Measurements from ENCODE around the gene PYGO2.
A peak's percentile ranks its signal among the peaks of the same experiment; 100 is the strongest.

Gene PYGO2, protein sequence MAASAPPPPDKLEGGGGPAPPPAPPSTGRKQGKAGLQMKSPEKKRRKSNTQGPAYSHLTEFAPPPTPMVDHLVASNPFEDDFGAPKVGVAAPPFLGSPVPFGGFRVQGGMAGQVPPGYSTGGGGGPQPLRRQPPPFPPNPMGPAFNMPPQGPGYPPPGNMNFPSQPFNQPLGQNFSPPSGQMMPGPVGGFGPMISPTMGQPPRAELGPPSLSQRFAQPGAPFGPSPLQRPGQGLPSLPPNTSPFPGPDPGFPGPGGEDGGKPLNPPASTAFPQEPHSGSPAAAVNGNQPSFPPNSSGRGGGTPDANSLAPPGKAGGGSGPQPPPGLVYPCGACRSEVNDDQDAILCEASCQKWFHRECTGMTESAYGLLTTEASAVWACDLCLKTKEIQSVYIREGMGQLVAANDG

GRCh38 chr1:154961207-154962155 lies at the start of gene PYGO2:
TSS of gene PYGO2 (minus strand) at chr1:154961782. CDS start at chr1:154961576, 206 bp downstream.
- peak; percentile 78 for DNase-seq

DNA sequence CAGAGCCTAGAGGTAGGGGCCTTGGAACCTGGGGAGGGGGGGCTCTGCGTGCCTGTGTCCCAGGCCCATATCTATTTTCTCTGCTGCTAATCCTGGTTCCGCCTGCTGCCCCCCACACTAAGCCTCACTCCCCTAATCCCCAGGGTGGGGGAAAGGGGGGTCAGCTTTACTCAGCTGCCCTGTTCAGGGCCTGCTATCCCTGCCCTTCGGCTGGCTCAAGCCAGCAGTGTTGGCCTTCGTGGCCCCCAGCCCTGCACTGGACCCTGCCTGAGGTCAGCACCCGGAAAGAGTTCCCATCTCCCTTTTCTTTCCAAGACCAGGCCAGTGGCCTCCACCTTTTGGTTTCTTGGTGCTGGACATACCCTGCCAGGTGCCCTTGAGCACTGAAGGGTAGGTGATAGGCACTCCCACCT lies 49.4 kb upstream of the PYGO2 start:
- DNase-seq: no peak

DNA sequence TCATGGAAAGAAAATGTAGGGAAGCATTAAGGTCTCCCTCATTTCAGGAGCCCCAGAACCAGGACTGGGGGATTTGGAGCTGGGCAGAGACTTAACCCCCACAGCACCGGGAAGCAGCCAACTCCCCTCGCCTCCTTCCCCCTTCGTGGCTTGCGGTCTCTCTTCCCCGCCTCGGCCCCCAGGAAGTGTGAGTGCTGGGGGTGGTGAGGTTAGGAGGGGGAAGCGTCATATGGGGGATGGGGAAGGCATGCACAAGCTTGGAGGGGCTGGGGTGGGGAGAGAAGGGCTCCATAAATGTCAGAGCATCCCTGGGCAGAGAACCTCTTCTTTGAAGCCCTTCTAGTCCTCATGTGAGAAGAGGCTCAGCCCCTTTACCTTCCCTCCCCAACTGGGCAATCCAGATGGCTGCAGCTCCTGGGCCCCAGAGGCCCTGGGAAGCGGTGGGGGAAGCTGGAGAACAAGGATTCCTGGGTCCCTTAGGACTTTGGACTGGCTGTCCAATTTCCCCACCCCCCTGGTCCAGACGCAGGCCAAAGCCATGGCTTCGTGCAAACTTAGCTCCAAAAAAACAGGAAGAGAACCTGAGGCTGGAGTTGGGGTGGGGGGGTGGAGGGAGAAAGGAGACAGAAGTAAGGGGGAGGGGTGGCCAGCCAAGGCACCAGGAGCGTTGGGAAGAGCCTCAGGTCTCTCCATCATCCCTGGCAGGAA lies 48.8 kb upstream of the PYGO2 start:
- no peak for DNase-seq

DNA sequence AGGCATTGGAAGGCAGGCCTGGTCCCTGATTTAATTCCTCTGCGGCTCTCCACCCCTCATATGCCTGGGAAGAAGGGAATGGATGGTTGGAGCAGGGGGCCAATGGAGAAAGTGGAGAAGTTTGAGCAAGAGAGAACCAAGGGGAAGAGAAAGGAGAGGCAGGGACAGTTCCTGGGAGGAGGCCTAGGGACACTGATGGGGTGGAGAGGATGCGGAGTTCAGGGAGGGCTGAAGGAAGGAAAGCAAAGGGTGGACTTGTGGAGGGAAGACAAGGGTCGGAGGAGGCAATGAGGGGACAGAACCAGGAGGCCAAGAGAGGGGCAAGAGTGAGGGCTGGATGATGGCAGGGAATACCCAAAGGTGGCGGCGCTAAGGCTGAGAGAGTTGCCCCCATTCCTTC lies 48.2 kb upstream of the PYGO2 start:
- DNase-seq: no peak

GRCh38 chr1:155009221-155009711 lies 47.7 kb upstream of the PYGO2 start:
- no peak for DNase-seq

DNA sequence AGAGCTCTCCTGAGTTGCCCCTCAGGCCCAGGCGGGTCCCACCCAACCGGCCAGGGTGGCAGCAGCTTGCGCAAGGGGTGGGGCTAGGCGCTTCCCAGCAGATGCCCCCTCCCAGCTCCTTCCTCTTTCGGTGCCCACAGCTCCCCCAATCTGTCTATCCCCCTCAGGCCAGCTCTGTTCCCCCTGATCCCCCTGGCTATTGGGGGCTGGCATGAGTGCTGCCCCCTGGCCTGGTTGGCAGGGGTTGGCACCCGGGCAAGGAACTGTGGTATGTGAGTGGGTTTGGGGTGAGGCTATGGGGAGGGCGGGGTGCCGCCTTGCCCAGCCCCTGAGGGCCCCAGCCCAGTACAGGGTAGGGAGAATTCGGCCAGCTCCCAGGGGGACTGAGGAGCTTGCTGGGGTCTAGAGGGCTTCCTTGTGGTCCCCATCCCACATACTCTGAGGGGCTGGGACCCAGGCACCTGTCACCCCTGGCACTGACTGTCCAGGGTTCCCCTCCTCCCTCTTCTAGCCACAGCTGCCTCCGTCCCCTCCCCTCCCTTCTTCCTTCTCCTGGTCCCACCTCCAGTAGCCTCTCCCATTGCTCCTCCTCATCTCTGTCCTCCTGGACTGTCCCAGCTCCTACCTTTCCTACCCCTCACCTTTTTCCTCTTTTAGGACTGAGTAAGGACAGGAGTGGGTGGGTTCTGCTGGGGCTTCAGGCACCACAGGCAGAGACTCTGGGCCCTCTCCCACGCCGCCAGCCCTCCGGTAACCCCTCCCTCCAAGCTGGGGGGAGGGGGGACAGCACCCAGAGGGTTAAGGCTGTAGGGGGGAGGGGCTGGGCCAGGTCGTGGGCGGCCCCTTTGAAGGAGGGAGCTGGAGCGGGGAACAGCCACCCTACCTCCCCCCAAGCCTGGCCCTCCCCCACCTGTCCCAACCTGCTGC lies 46.7 kb upstream of the PYGO2 start:
- no peak for DNase-seq

GRCh38 chr1:155007251-155007828 lies 45.8 kb upstream of the PYGO2 start:
- no peak for DNase-seq

DNA sequence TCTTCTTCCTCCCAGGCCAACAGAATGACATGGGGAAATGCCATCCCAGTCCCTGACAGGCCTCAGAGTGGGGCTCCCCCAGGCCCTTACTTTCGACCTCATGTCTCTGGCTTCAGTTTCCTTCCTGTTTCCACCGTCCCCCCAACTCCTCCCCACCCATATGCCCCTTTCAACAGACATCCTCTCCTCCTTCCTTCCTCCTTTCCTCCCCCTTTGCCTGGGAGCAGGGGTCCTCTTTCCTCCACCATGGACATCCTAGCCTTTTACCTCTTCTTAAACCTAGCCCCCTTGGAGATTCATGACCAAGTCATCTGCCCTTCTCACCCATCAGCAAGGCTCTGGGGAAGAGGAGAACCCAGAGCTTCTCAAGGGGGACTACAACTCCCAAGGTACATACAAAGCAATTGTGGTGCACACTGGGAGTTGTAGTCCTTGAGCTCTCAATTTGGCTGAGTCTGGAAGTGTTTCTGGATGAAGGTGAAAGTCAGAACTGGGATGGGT lies 45.1 kb upstream of the PYGO2 start:
- DNase-seq: peak; percentile 79

GRCh38 chr1:155005076-155006011 lies 43.8 kb upstream of the PYGO2 start:
- no peak for DNase-seq

- no peak for DNase-seq
These were observed 42.9 kb upstream of the PYGO2 start for GRCh38 chr1:155004352-155005075.

DNA sequence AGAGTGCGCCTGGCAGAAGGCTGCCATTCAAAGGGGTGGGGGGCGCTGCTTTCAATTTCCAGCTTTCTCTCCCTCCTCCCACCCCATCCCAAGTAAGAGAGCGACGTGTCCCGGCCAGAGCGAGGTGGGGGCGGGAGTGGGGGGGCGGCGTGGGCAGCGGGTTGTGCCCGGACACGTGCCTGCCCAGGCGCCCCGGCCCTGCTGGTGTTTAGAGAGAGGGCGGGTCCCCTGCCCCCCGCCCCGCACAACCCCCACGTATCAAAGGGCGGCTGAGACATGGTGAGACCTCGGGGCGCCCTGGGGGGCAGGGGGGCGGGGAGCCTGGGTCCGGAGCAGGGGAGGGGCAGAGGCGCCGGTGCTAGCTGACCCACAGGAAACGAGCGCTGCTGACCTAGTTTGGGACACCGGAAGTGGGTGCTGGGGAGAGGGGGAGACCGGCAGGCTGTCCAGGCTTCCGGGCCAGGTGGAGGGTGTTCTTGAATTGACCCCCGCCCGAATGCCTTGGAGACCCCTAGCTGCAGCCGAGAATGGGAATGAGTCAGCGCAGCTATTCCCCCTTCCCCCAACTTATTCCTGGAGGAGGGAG lies 42.3 kb upstream of the PYGO2 start:
- no peak for DNase-seq

- DNase-seq: no peak
These were observed 41.7 kb upstream of the PYGO2 start for GRCh38 chr1:155003227-155003765.

- no peak for DNase-seq
These were observed 41.1 kb upstream of the PYGO2 start, which contains the start of gene ZBTB7B for GRCh38 chr1:155002464-155003226. TSS of gene ZBTB7B (plus strand) at chr1:155002802. CDS start at chr1:155014661, 11,859 bp downstream.

DNA sequence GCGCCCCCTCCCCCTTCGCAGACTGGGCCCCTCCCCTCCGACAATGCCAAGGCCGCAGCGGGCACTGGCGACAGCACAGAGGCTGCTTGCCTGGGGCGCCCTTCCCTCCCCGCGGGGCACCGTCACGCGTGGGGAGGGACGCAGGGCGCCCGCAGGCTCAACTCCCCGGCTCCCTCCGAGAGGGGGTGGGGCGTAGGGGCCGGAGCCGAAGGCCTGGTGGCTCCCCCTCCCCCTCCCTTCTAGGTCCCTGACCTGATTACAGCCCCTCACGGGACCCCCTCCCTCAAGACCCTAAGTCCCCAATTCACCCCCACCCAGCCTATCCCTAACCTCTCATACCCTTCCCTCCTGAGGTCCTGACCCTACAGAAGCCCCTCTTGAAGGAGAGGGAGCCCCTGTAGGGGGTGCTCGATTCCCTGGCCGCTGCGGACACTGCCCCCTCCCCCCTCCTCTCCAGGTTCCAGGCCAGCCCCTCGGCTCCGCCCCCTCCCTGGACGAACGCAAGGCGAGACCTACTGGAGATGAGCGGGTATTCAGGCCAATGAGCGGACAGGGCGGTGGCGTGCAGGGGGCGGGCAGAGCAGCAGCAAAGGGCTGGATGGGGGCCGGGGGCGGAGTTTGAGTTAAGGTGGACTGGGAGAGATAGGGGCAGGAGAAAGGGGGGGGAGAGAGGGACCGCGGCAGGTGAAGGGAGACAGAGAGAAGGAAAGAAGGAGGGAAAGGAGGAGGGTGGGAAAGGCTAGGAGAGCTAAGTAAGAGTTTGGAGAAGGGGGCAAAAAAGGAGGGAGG lies 40.3 kb upstream of the PYGO2 start:
- peak; percentile 95 for DNase-seq

GRCh38 chr1:155001425-155001674 lies 39.8 kb upstream of the PYGO2 start:
- no peak for DNase-seq

DNA sequence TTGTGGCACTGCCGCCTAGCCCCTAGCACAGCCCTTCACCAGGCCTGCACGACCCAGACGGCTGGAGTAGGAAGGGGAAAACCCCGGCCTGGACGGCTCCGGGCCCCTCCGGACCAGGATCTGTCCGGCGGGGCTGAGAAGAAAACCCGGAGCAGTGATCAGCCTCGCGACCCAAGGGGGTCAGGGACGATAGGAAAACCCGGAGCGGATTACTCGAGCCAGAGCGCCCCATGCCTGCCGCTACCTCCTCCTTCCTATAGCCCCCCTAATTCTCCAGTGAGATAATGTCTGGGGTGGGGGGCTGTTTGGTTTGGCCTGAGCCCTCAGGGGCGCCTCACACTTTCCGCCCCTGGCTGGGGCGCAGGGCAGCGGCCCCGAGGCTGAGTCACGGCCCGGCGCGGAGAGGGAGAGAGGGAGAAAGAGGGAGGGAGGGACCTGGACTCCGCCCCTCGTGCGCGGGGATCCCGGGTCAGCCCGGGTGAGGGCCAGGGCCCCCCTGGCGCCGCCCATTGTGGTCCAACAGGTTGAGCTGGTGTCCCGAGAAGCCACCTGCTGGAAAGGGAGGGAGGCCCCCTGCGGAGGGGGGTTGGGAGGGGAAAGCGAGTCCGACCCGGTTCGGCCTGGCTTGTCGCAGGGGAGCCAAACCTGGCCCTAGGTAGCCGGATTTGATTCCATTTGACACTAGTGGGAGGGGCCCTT lies 39.3 kb upstream of the PYGO2 start:
- peak; percentile 93 for DNase-seq

DNA sequence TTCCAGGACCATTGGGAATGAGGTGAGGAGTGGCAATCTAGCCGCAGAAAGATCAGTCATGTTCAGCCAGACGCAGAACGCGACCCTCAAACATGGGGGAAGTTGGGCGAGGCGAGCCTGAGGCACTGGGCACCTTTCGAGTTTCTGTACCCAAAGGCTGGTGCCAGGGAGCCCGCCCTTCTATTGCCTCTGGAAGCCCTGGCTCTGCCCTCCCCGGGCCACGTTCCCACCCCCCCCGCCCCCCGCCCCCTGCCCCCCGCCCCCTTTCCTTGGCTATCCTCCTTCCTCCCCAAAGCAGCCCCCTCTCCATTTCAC lies 38.8 kb upstream of the PYGO2 start:
- DNase-seq: peak; percentile 83
